Hippocampal formation (tissue), 2 donors: ENCODE results near the gene ITGB5.

Experiments used
- DNase-seq, 2 donors: peaks; one replicate each; lab custom pipeline; 2025; lab: John Stamatoyannopoulos, UW

Gene ITGB5

GRCh38 chr3:124860599-124860998 lies 26.6 kb downstream of the ITGB5 start:
- DNase-seq, result no peak

- no peak for DNase-seq
These were observed 28.1 kb downstream of the ITGB5 start for GRCh38 chr3:124859025-124859424.

GRCh38 chr3:124858275-124858674 lies 28.9 kb downstream of the ITGB5 start:
- no peak for DNase-seq

GRCh38 chr3:124856677-124857076 lies 30.5 kb downstream of the ITGB5 start:
- DNase-seq, result no peak

- DNase-seq, result no peak
These were observed 33.2 kb downstream of the ITGB5 start for GRCh38 chr3:124854009-124854408.

GRCh38 chr3:124853446-124853845 lies 33.7 kb downstream of the ITGB5 start:
- DNase-seq, result no peak

GRCh38 chr3:124851905-124852304 lies 35.3 kb downstream of the ITGB5 start:
- no peak for DNase-seq

- no peak for DNase-seq
These were observed 36.0 kb downstream of the ITGB5 start for GRCh38 chr3:124851136-124851535.

GRCh38 chr3:124850633-124851032 lies 36.5 kb downstream of the ITGB5 start:
- no peak for DNase-seq

GRCh38 chr3:124850212-124850611 lies 37.0 kb downstream of the ITGB5 start:
- no peak for DNase-seq

- no peak for DNase-seq
These were observed 38.9 kb downstream of the ITGB5 start for GRCh38 chr3:124848300-124848699.

GRCh38 chr3:124847863-124848262 lies 39.3 kb downstream of the ITGB5 start:
- no peak for DNase-seq

- no peak for DNase-seq
These were observed 40.1 kb downstream of the ITGB5 start for GRCh38 chr3:124847051-124847450.

- DNase-seq, result no peak
These were observed 41.0 kb downstream of the ITGB5 start for GRCh38 chr3:124846189-124846588.

GRCh38 chr3:124845406-124845805 lies 41.8 kb downstream of the ITGB5 start:
- DNase-seq, result no peak

GRCh38 chr3:124843506-124844177 lies 43.5 kb downstream of the ITGB5 start:
- DNase-seq, result no peak

GRCh38 chr3:124843047-124843446 lies 44.1 kb downstream of the ITGB5 start:
- DNase-seq, result no peak

- no peak for DNase-seq
These were observed 45.6 kb downstream of the ITGB5 start for GRCh38 chr3:124841517-124841916.

- DNase-seq, result no peak
These were observed 46.8 kb downstream of the ITGB5 start for GRCh38 chr3:124840331-124840730.

GRCh38 chr3:124839896-124840295 lies 47.3 kb downstream of the ITGB5 start:
- DNase-seq, result no peak

- no peak for DNase-seq
These were observed 48.2 kb downstream of the ITGB5 start for GRCh38 chr3:124838963-124839362.

- DNase-seq, result no peak
These were observed 49.4 kb downstream of the ITGB5 start for GRCh38 chr3:124837730-124838186.

- no peak for DNase-seq
These were observed 50.1 kb downstream of the ITGB5 start for GRCh38 chr3:124837065-124837464.

GRCh38 chr3:124836448-124836847 lies 50.7 kb downstream of the ITGB5 start:
- no peak for DNase-seq
